HG03045 (cell line): ENCODE measurements around the gene SYTL1.

Source experiments
- ATAC-seq: cut with Tn5 transposase; IDR thresholded peaks from one replicate; pipeline ENCODE4 v1.9.1; 2021; ENCODE audit warnings: mild to moderate bottlenecking, moderate library complexity; ENCODE audit not compliant: unreplicated experiment

SYTL1 gene

DNA sequence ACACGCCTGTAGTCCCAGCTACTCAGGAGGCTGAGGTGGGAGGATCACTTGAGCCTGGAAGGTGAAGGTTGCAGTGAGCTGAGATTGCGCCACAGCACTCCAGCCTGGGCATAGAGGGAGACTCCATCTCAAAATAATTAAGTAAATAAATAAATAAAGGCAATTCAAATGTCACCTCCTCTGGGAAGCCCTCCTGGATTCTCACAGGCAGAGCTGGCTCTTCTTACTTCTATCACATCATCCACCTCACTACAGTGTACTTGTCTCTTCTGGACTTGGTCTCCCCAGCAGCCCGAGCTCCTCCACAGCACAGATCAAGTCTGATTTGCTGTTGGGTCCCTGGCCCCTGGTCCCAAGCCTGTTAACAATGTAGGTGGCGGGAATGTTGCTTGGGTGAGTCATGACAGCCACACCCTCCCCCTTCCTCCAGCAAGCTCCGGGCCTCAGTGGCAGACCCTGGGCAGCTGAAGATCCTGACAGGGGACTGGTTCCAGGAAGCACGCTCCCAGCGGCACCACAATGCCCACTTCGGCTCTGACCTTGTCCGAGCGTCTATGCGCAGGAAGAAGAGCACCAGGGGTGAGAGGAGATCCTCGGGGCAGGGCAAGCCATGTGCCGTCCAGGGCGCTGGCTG lies 5.3 kb downstream of the SYTL1 start:
- no peak for ATAC-seq

DNA sequence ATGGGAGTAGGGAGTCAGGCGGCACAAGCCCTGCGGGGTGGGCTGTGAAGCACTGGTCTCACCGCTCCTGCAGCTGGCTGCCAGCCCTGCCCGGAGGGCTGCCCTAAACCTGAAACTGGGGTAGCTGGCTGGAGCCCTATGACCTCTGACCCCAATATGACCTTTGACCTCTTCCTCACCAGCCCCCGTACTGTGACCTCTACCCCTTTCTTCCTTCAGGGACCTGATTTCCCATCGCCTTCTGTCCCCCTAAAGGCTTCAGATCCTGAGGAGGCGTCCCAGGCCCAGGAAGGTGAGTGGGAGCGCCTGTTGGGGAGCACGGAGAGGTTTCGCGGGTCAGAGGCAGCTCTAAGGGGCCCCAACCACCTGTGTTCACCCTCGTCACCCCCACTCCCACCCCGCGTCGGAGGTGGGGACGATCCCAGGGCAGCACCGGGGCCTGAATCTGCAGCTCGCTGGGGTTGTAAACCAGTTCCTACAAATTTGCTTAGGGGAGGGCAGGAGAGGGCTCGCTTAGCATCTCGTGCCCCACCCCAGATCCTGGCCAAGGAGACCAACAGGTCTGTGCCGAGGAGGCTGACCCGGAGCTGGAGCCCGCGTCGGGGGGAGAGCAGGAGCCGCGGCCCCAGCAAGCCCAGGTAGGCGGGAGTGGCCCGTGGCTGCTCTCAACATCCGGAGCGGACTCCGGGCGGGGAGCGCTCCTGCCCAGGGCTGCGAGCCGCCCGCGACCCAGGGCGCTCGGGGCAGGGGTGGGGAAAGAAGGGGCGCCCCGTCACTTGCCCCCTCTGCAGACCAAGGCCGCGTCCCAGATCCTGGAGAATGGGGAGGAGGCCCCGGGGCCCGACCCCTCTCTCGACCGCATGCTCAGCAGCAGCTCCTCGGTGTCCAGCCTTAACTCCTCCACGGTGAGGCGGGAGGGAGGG lies 7.3 kb downstream of the SYTL1 start:
- ATAC-seq: no peak

DNA sequence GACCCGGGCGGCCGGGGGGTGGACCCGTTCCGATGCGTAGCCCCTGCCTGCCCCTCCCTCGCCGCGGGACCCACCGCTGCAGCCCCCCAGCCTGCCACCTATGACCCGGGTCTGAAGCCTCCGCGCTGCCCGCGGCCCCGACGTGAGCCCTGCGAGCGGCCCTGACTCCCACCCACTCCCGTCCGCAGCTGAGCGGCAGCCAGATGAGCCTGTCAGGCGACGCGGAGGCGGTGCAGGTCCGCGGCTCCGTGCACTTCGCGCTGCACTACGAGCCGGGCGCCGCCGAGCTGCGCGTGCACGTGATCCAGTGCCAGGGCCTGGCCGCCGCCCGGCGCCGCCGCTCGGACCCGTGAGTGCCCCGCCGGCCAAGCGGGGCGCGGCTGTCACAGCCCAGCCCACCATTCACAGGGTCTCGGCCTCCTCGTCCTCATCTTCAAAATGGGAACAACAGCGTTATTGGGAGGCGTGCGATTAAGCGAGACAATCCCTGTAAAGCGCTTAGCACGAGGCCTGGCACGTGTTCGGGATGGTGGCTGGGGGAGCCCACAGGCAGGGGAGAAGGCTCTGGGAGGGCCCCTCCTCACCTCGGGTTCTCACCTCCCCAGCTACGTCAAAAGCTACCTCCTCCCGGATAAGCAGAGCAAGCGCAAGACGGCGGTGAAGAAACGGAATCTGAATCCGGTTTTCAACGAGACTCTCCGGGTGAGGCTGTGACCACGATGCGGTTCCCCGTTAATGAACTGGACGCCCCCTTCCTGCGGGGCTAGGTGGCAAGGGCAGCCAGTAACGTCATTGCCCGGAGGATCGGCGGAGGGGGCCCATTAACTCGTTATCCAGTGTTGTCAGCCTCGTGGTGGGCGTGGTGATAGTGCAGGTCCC lies 8.2 kb downstream of the SYTL1 start:
- ATAC-seq: no peak

DNA sequence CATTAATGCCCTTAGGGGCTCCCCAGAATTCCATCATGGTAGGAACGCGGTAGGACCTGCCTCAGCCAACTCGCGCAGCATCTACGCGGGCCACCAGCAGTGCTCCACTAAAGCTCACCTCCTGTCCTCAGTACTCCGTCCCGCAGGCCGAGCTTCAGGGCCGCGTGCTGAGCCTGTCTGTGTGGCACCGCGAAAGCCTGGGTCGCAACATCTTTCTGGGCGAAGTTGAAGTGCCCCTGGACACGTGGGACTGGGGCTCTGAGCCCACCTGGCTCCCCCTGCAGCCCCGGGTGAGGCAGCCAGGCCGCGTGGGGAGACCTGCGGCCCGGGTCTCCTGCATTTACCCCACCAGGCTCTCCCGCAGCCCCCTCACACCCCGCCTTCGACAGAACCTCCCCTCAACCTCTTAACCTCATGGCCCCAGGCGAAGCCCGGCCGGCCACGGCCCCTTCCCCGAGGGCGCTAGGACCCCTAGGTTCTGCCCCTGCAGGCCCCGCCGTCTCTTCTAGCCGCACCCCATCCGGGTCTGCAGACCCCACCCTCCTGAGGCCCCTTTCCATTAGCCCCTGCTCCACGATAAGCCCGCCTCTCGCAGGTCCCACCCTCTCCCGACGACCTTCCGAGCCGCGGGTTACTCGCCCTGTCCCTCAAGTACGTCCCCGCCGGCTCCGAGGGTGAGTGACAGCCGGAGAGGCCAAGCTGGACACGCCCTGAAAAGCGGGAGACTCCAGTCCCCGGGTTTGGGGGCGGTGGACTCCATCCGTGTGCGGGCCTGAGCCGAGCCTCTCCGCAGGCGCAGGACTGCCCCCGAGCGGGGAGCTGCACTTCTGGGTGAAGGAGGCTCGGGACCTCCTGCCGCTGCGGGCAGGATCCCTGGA lies 9.1 kb downstream of the SYTL1 start:
- ATAC-seq: no peak

DNA sequence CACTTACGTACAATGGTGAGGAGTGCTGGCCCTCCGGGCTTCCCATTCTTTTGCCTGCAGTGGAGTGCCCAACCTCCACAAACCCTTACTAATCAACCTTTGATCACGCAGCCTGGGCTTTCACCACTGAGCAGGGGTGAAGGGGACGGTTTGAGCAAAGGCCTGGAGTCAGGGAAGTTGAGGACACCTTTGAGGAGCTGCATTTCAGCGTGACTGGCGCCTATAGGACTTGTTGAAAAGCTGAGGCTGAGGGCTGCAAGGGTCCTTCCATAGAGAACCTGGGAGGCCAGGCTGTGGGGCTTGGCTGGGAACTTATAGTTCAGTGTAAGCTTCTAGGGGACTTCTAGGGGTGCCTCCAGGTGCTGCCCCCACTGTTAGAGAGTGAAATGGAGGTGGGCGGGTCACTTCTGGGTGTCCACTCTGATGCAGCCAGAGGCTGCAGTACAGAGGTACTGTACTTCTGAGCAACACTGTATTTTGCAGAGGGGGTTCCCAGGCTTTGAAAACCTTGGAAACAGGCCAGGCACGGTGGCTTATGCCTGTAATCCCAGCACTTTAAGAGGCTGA lies 9.8 kb downstream of the SYTL1 start:
- no peak for ATAC-seq

DNA sequence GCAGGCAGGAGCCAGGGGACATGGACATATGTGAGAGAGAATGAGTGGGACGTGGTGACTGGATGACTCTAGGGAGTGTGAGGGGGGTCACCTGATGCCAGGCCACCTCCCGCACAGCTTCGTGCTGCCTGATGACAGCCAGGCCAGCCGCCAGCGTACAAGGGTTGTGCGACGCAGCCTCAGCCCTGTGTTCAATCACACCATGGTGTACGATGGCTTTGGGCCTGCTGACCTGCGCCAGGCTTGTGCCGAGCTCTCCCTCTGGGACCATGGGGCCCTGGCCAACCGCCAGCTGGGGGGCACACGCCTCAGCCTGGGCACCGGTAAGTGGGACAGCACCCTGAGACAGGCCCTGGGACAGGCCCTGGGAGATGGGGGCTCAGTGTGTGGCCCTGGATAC lies 11.3 kb downstream of the SYTL1 start:
- ATAC-seq: no peak

DNA sequence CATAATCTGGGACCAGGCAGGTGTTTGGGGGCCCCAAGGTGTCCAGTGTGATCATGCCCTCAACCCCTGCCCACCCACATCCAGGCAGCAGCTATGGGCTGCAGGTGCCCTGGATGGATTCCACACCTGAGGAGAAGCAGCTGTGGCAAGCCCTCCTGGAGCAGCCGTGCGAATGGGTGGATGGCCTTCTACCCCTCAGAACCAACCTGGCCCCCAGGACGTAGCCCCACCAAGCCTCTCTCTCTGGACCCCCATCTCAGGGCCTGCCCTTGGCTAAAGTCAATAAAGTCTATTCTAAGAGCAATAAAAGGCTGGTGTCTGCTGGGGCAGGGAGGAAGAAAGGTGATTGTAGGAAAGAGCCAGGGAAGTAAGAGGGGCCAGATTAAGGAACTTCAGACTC lies 11.8 kb downstream of the SYTL1 start:
- no peak for ATAC-seq

DNA sequence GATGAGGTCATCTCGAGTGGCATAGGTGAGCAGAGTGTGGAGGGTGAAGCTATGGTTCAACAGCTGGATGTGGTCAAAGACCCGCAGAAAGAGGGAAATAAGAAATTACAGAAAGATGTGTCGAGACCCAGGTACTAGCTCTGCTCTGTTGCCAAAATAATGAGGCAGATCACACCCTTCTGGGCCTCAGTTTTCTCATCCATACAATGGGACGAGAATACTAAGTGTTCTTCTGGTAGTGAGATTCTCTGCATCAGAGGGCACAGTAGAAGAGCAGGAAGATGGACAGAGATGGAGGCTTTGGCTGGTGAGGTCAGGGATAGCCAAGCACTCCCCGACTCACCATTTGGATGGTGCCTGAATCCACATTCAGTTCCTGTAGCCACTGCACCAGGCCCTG lies 13.9 kb downstream of the SYTL1 start:
- no peak for ATAC-seq

DNA sequence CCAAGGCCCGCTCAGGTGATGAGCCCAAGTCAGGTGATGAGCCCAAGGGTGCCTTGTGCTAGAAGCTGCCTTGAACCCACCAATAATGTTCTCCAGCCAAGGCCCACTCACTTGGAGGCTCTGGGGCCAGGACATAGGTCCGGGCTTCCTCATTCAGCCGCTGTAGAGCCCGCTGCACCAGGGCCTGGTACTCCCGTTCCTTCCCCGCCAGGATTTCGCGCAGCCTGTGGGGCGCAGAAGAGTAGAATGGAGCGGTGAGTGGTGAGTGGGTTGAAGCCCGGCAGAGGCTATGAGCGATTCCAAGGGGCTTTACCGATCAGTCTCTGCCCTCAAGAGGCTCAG lies 14.4 kb downstream of the SYTL1 start:
- no peak for ATAC-seq

DNA sequence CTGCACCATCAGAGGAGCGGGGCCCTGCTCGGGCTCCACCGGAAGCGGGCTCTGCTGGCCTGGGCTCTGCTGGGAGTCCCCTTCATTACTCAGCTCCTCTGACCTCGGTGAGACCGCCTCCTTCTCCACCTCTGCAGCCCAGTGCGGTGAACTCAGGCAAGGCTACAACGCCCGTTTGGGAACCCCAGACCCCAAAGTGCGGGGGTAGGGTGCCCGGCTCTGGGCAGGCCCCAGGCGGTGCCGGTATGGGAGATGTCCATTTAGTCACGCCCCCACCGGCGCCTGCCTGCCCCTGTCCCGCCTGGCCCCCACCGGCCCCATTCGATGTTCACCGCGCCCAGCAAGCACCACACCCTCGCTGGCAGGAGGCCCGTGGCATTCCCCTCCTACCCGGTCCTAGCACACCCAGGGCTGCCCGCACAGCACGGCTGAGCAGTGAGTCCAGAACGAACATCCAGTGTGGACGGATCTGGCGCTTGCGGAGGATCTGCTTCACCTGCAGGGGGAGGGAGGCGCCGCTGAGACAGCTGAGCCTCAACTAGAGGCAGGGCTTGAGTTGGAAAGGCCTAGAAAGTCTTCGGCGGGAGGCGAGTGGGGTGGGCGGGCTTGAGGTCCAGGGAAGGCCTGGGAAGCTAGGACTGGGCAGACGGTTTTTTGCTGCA lies 14.9 kb downstream of the SYTL1 start:
- no peak for ATAC-seq

DNA sequence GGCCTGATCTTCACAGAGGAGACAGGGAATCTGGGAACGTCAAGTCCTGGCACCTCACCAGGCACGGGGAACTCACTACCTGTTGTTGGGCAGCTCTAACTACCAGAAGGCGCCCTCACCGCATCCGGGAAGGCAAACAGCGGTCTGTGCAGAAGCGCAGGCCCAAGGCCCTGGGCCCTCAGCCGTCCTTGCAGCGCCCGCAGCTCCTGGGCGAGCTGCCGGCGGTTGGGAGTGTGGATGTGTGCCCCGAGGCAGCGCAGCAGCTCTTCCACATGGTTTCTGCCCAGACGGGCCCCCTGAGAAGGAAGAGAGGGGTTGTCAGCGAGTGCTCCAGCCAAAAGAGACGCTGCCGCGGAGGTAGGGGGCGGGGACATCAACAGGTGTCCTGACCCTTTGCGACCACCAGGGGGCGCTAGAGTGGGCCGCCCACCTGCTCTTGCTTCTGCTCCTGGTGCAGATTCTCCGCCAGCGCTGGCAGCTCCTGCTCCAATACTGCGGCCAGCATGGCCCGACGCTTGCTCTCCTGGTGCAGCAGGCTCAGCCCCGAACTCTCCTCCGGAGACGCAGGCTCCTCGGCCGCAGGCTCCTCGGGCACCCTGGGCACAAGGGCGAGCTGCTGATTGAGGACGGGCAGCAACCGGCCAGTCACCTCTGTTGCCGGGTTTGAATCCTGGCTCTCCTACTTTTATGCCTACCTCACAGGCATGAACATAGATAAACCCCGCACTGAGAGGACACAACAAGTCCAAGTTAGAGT lies 15.6 kb downstream of the SYTL1 start:
- ATAC-seq: no peak

DNA sequence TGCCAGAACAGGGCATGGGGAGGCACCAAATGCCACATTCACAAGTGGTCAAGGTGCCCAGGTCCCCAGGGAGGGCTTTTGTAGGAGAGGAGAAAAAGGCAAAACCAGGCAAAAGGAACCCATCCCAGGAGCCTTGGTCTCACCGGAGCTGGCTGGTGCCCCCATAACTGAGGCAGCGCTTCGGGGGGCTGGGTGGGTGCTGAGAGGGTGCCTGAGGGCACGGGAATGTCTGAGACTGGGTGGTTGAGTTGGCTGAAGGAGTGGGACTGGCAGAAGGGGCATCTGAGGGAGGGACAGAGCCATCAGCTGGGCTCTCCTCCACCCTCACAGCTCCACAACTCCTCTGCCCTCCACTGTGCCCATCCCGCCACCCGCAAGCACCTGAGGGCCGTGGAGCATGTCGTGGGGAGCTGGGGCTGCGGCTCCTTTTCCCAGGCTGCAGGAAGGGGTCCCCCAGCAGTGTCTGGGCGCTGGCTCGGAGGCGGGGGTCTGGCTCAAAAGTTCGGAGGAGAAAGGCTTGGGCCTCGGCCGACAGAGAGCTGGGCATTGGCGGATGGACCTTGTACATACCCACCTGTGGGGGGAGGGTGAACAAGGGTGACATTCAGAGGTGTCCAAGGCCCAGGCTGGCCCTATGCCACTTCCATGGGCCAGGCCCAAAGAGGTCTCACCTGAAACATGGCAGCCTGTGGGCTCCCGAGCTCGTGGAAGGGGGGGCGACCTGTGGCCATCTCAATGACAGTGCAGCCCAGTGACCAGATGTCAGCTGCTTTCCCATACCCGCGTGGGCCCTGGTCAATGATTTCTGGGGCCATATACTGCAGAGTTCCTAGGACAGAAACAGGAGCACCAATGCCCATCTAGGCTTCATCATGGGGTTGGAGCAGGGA lies 16.5 kb downstream of the SYTL1 start:
- no peak for ATAC-seq

DNA sequence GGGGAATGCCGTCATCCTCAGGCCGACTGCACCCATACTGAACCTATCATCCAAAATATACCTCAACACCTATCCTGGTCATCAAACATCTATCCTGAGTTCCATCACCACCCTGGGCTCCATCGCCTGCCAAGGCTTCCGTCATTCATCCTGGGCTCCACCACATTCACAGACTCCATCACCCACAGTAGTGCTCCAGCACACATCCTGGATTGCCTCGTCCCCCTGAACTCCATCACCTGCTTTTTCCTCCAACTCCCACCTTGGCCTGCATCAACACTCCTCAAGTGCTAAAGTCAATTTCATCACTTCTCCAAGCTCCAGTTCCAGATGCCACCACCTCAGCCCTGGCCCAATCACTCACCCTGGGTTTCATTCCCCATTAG lies 17.1 kb downstream of the SYTL1 start:
- ATAC-seq: no peak

DNA sequence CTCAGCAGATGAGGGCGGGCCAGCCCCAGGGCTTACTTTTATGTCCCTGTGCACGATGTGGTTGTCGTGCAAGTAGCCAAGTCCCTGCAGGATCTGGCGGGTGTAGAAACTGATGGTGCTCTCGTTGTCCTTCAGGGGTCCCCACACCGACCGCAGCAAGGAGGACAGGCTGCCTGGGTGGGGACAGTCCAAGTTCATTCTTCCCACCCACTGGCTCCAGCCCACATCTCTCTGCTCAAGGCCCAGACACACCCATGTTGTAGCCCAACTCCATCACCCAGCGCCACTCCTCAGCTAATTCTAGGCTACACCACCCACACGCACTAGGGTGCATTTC lies 18.0 kb downstream of the SYTL1 start:
- no peak for ATAC-seq

DNA sequence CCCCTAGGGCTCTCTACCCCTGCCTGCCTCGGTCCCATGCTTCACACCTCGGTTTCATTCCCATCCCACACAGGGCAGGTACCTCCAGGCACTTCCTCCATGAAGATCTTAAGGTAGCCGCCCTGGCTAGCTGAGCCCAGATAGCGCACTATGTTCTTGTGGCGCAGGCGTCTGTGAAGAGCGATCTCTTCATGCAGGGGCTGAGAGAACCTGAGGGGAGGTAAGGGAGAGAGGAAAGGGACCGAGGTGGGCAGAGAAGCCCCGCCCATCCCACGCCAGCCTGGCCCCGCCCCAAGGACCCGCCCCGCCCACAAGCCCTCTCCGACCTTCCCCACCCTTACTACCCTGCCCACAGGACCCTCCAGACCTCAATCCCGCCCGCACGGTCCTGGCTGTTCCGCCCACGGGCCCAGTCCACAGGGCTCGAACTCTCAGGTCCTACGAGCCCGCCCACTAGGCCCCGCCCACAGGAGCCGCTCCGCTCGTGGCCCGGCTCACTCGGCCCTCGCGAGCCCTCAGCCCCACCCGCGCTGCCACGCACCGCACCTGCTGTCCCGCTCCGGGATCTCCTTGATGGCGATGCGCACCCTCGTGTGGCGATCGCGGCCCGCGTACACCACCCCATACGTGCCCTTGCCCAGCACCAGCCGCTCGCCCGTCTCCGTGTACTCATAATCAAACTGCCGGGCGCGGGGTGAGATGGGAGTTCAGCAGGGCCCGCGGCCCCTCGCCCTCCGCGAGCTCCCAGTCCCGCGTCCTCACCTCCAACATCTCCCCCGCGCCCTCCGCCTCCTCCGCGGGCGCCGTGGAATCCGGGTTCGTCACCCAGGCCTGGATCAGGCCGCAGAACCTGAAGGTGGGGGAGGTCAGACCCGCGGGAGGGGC lies 18.6 kb downstream of the SYTL1 start:
- no peak for ATAC-seq

DNA sequence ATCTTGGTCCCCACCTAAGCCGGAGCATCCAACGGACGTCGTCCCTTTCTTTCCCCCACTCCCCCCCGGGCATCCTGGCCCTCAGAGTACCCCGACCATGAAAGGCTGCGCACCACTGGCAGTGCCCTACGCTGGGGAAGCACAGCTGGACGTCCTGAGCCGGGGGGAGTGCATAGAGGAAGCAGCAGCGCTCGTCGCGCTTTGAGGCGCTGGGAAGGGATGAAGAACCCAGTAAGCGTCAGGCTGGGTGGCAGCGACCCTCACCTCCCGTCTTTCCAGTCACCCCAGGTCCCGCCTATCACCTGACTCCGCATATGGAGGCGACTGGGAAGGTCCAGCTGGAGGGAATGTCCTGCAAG lies 19.2 kb downstream of the SYTL1 start:
- ATAC-seq: no peak

DNA sequence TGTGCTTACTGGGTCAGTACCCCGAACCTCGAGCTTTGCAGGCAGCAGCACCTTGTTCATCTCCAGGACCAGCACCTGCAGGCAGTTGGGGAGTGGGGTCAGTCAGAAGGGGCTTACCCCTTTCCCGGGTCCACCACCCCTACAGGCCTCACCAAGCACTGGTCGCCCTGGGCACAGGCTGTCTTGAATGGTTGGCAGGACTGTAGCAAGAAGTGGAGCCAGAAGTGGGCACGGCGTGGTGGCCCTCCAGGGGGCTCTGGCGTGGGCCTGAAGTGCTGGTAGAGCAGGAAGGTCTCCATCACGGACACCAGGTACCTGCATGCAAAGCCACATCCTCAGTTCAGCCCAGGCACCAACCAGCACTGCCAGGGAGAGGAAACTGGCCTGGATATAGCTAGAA lies 19.7 kb downstream of the SYTL1 start:
- no peak for ATAC-seq
